Ovary (tissue), 9 donors: Measurements from ENCODE around the gene KIF1A. TPM values are rescaled to one million over a fixed set of nuclear protein-coding genes. Genes with fewer than 3 reads are reported as not detected.

Experiments
- DNase-seq, 5 donors: peaks; one replicate each; pipeline ENCODE4 v3.0.0-alpha.2; 2019 to 2020
- H3K27ac ChIP-seq, 2 donors: fragments of 200-600 bp; one replicate each; pipeline versions ENCODE4 v1.5.1 to v1.8.0; 2019 to 2022
- H3K27me3 ChIP-seq: fragments of 200-600 bp; one replicate; pipeline ENCODE4 v1.8.0; 2022
- H3K36me3 ChIP-seq: fragments of 200-600 bp; sonication (generic); one replicate; pipeline ENCODE4 v1.5.1; 2019
- H3K4me1 ChIP-seq: one replicate; pipeline ENCODE4 v1.8.1; 2013; ENCODE audit warnings: mild to moderate bottlenecking, moderate library complexity; ENCODE audit not compliant: insufficient read depth
- H3K4me3 ChIP-seq: fragments of 200-600 bp; sonication (generic); one replicate; pipeline ENCODE4 v1.5.1; 2017
- H3K9me3 ChIP-seq, 2 donors: fragments of 200-600 bp in 1 of 2; sonication (generic) in 1 of 2; one replicate each; pipeline versions ENCODE4 v1.5.1 to v1.8.1; 2013 to 2019; ENCODE audit warnings: mild to moderate bottlenecking in 1 of 2, moderate library complexity in 1 of 2
- EP300 ChIP-seq: sonication (generic); formaldehyde crosslinking; IDR thresholded peaks from one replicate; pipeline ENCODE4 v1.6.1; 2017; ENCODE audit warnings: antibody characterized with exemption
- POLR2A ChIP-seq: fragments of 450-650 bp; IDR thresholded peaks from one replicate; pipeline ENCODE4 v1.6.1; 2017; ENCODE audit warnings: antibody characterized with exemption, mild to moderate bottlenecking, moderate library complexity
- WGBS, 3 donors: extraction: QIAGEN DNeasy Blood & Tissue Kit in 1 of 3; methylation state at CpG; one replicate each; pipeline versions ENCODE4 v1.1.5 to v1.1.7; 2013 to 2017; 5-methylcytosine and 5-hydroxymethylcytosine counted together
- intact Hi-C, 4 donors: fragments of 100-400 bp; cut with DNase I; formaldehyde crosslinking; loops; one replicate each; pipeline versions ENCODE4 v1.11.0 to v1.15.1; 2022 to 2023
- polyA plus RNA-seq, 2 donors: library from polyadenylated mRNA; stranded (reverse); fragments of 200-250 nt in 1 of 2; fragments of 350-450 nt in 1 of 2; fragmentation: Illumina TruSeq in 1 of 2; extraction: RNeasy Lipid Tissue Mini Kit (QIAGEN cat#74804) in 1 of 2; gene quantifications; one replicate each; pipeline ENCODE4 v1.2.3, GENCODE V29; 2013 to 2014
- total RNA-seq, 7 donors: library from RNA; depleted of rRNA in 2 of 7; stranded (reverse); fragments of >200 nt in 2 of 7; fragmentation: NEBNext Ultra II Directional in 3 of 7; extraction: Animal tissue kit (Norgen Biotek cat#: 25700) in 3 of 7; gene quantifications; one replicate each; pipeline versions ENCODE4 v1.1.0 to v1.2.4, GENCODE V29; 2016 to 2023
- TF ChIP-seq, protein P1 (sequence below), 3 donors: fragments of 450-650 bp in 2 of 3; fragments of 200-600 bp in 1 of 3; IDR thresholded peaks; one replicate each; pipeline versions ENCODE4 v1.5.1 to v1.8.0; 2016 to 2022; ENCODE audit warnings: antibody characterized with exemption in 3 of 3, mild to moderate bottlenecking in 1 of 3
- donor health status: DM: no; HTN: no; CAD: no; lungs with moderate emphysema.
- donor health status: DM: no; HTN: no; CAD: no.
- donor health status: Bipolar disorder and iron deficiency.
- donor health status: DM: yes; HTN: yes; CAD: no.
- donor health status: DM: no; HTN: no; CAD: no.
- donor health status: DM: yes; HTN: yes; CAD: no.

The KIF1A gene
- total and polyA plus RNA-seq, 9 donors: 0.48 to 4.4 (median 1.2) TPM

DNA sequence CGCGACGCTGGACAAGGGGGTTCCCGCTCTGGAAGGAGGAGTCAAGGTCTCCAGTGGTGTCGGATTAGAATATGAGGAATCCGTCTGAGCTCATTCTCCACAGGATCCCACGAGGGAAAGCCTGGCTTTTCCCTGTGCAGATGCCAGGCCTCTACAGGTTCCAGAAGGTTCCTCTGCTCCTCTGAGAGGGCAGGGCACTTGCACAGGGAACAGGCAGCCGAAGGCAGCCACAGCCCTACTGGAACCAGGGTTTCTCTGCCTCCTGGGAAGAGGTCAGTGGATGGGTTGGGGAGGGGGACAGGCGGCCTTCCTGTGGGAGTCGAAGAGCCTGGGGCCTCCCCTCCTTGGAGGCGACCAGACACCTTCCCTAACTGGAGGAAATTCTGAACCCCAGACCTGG, 130.0 kb downstream of the KIF1A start:
- intact Hi-C loops: no loop called here
- 57 to 68% (median 59%) methylated on average over 5 to 11 of the region's 11 CpGs for WGBS, 3 donors
- Histone ChIP-seq H3K4me1 (no peaks in the 10 kb centered on the region), H3K27ac (no peak overlapping the region), H3K9me3 (no peaks in the 10 kb centered on the region), H3K4me3 (no peak overlapping the region), H3K27me3 (no peaks in the 10 kb centered on the region), H3K36me3 (no peaks in the 10 kb centered on the region)
- TF ChIP-seq POLR2A (no peak), EP300 (no peak)
- TF ChIP-seq, protein P1, sequence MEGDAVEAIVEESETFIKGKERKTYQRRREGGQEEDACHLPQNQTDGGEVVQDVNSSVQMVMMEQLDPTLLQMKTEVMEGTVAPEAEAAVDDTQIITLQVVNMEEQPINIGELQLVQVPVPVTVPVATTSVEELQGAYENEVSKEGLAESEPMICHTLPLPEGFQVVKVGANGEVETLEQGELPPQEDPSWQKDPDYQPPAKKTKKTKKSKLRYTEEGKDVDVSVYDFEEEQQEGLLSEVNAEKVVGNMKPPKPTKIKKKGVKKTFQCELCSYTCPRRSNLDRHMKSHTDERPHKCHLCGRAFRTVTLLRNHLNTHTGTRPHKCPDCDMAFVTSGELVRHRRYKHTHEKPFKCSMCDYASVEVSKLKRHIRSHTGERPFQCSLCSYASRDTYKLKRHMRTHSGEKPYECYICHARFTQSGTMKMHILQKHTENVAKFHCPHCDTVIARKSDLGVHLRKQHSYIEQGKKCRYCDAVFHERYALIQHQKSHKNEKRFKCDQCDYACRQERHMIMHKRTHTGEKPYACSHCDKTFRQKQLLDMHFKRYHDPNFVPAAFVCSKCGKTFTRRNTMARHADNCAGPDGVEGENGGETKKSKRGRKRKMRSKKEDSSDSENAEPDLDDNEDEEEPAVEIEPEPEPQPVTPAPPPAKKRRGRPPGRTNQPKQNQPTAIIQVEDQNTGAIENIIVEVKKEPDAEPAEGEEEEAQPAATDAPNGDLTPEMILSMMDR (IDR thresholded peaks at IDR 0.05): no peak
- DNase-seq: no peak

DNA sequence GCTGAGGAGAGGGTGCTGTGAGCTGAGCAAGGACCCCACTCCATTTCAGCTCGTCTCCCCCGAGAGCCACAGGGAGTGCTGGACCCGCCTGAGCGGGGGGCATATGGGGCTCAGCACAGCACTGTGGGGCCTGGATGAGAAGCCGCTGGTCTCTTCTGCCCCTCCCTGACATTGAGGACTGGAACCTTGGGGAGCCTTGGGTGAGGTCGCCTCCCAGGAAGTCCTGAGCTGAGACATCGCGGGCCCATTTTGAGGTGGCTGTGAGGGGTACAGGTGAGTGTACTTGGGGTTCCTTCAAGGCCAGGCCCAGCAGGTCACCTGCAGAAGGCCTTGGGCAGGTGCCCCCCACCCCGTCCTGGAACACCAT, 131.5 kb downstream of the KIF1A start:
- TF ChIP-seq EP300: no peak
- TF ChIP-seq POLR2A: no peak
- TF ChIP-seq, protein P1 (IDR thresholded peaks at IDR 0.05): no peak
- no peak for DNase-seq
- intact Hi-C loops: no loop called here
- Histone ChIP-seq H3K4me3 (no peak overlapping the region), H3K4me1 (no peaks in the 10 kb centered on the region), H3K27ac (no peak overlapping the region), H3K36me3 (no peaks in the 10 kb centered on the region), H3K9me3 (no peaks in the 10 kb centered on the region), H3K27me3 (no peaks in the 10 kb centered on the region)
- WGBS, 3 donors: 86 to 94% (median 92%) methylated on average over 9 of the region's 9 CpGs

DNA sequence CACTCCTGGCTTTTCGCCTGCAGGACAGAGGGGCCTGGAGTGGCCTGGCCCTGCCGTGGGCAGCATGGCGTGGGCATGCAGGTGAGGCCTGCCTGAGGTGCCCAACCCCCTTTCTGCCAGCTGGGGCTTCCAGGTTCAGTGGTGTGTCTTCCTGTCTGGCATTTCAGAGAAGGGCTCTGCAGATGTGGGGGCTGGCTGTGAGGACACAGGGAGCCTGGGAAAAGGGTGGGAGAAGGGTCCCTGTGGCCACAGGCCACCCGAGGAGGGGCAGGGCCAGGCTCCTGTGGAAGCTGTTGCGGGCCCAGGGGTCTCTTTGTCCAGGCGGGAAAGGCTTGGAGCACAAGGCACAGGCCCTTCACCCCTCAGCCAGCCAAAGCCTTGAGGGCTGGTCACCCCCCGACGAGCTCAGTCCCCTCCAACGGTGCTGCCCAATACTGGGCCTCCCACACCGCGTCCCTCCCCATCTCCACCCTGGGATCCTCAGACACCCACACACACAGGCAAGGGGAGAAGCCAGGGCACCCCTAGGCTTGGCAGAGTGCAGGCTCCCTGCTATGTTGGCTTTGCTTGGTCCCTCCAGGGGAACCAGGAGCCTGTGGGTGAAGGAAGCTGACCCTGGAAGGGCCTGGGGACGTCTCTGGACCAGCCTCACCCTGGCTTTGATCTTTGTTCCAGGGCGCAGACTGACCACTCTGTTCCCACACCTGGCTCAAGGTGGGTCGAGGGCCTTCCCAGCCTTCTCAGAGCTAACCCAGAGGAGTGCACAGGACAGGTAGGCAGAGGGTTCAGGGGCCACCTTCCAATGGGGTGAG, 132.1 kb downstream of the KIF1A start:
- 79 to 84% (median 83%) methylated on average over 14 of the region's 14 CpGs for WGBS, 3 donors
- no peak for DNase-seq
- Histone ChIP-seq H3K9me3 (no peaks in the 10 kb centered on the region), H3K4me3 (no peak overlapping the region), H3K36me3 (no peaks in the 10 kb centered on the region), H3K27ac (no peak overlapping the region), H3K4me1 (no peaks in the 10 kb centered on the region), H3K27me3 (no peaks in the 10 kb centered on the region)
- TF ChIP-seq POLR2A (no peak), EP300 (no peak)
- TF ChIP-seq, protein P1 (IDR thresholded peaks at IDR 0.05): no peak
- intact Hi-C loops: no loop called here

DNA sequence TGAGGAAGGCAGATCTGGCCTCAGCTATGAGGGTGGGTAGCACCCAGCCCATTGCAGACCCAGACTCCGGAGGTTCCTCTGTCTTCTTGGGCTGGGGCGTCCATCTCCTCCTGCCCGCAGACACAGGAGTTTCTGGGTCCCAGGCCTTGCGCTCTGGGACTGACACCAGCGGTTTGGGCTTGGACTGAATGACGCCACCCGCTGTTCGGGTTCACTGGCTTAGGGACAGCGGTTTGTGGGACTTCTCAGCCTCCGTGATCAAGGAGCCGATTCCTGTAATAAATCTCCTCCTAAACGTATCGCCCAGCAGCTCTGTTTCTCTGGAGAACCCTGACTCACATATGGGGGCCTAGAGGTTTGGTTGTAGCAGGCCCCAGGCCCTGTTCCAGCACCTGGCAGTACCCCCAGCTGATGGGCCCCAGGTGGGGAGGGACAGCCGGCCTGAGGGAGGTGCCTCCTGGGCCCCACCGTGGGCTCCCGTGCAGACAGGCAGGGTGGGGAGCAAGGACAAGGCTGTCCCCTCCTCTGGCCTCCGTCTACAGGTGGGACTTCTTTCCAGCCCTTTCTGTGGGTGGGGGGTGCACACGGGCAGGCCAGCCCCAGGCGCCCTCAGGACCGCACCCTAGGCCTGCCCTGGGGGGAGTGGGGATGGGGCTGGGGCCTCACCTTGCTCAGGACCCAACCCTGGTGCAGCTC, 132.8 kb downstream of the KIF1A start:
- no peak overlapping the region for H3K4me3 ChIP-seq
- no peaks in the 10 kb centered on the region for H3K4me1 ChIP-seq
- no peaks in the 10 kb centered on the region for H3K9me3 ChIP-seq
- 68 to 76% (median 72%) methylated on average over 15 to 20 of the region's 20 CpGs for WGBS, 3 donors
- intact Hi-C loops: no loop called here
- H3K27ac ChIP-seq: no peak overlapping the region
- no peaks in the 10 kb centered on the region for H3K27me3 ChIP-seq
- TF ChIP-seq EP300: no peak
- TF ChIP-seq, protein P1 (IDR thresholded peaks at IDR 0.05): no peak
- TF ChIP-seq POLR2A: no peak
- no peak for DNase-seq
- no peaks in the 10 kb centered on the region for H3K36me3 ChIP-seq
